GM10266 (cell line): ENCODE data around the gene ACTR6.
"Not testable (repeated sequence)": the region's sequence is repeated elsewhere in the genome, so short reads cannot be mapped to it uniquely, and the experiment has no call there.

Experiments used
- DNase-seq: peaks from one replicate; pipeline ENCODE4 v3.0.0; 2012; ENCODE audit errors: extremely low spot score
- CTCF ChIP-seq: IDR thresholded peaks from 2 replicates; pipeline ENCODE4 v1.5.1; 2012; ENCODE audit warnings: mild to moderate bottlenecking, low read depth; ENCODE audit not compliant: control insufficient read depth, insufficient read depth; ENCODE audit errors: missing control alignments

ACTR6 gene

GRCh38 chr12:100169345-100169744 is 31.3 kb upstream of the ACTR6 start:
- no peak for TF ChIP-seq CTCF
- DNase-seq = no peak

GRCh38 chr12:100170313-100170858 is 30.2 kb upstream of the ACTR6 start:
- DNase-seq = no peak
- no peak for TF ChIP-seq CTCF

- no peak for DNase-seq
- TF ChIP-seq CTCF = no peak
Observed at GRCh38 chr12:100171248-100171647, 29.4 kb upstream of the ACTR6 start.

GRCh38 chr12:100173111-100173510 is 27.5 kb upstream of the ACTR6 start:
- DNase-seq = no peak
- TF ChIP-seq CTCF = no peak

- DNase-seq = no peak
- no peak for TF ChIP-seq CTCF
Observed at GRCh38 chr12:100174495-100174894, 26.1 kb upstream of the ACTR6 start.

- not testable (repeated sequence) for DNase-seq
Observed at GRCh38 chr12:100176493-100176892, 24.1 kb upstream of the ACTR6 start.

GRCh38 chr12:100179252-100179651 is 21.4 kb upstream of the ACTR6 start:
- no peak for DNase-seq
- TF ChIP-seq CTCF = no peak

- TF ChIP-seq CTCF = no peak
- no peak for DNase-seq
Observed at GRCh38 chr12:100184549-100185145, 16.0 kb upstream of the ACTR6 start.
